SK-N-SH treated with all-trans-retinoic acid at 6 μM for 48 hours (cell line): ENCODE data around the gene MAP7D1.

ENCODE experiments used
- ATAC-seq: fragments of 200-7000 bp; cut with Tn5 transposase; 3 replicates; pipeline ENCODE4 v1.9.1; 2020; ENCODE audit warnings: mild to moderate bottlenecking, moderate library complexity
- ARNTL ChIP-seq: fragments of 450-650 bp; formaldehyde crosslinking; IDR thresholded peaks from 2 replicates; pipeline ENCODE4 v1.5.0; 2020; ENCODE audit warnings: low read depth, mild to moderate bottlenecking, moderate library complexity, borderline replicate concordance
- BACH2 ChIP-seq: fragments of 250-450 bp; sonication (Bioruptor Pico); IDR thresholded peaks from 2 replicates; pipeline ENCODE4 v1.9.0; 2021; ENCODE audit warnings: mild to moderate bottlenecking, borderline replicate concordance
- CSDC2 ChIP-seq: fragments of 250-450 bp; sonication (Bioruptor Pico); IDR thresholded peaks from 2 replicates; pipeline ENCODE4 v1.5.0; 2020; ENCODE audit warnings: mild to moderate bottlenecking, moderate library complexity
- GLIS3 ChIP-seq: fragments of 250-450 bp; sonication (Bioruptor Pico); IDR thresholded peaks from 2 replicates; pipeline ENCODE4 v1.5.0; 2020; ENCODE audit warnings: mild to moderate bottlenecking, moderate library complexity
- RARB ChIP-seq: fragments of 250-450 bp; sonication (Bioruptor Pico); IDR thresholded peaks from 2 replicates; pipeline ENCODE4 v1.8.0; 2021; ENCODE audit warnings: mild to moderate bottlenecking, moderate library complexity
- SNAI2 ChIP-seq: fragments of 250-450 bp; sonication (Bioruptor Pico); IDR thresholded peaks from 2 replicates; pipeline ENCODE4 v1.5.0; 2020; ENCODE audit warnings: mild to moderate bottlenecking, moderate library complexity
- TCF4 ChIP-seq: fragments of 250-450 bp; sonication (Bioruptor Pico); IDR thresholded peaks from 2 replicates; pipeline ENCODE4 v1.8.0; 2021; ENCODE audit warnings: mild to moderate bottlenecking, moderate library complexity, borderline replicate concordance
- TOX ChIP-seq: fragments of 250-450 bp; sonication (Bioruptor Pico); IDR thresholded peaks from 2 replicates; pipeline ENCODE4 v1.8.0; 2021; ENCODE audit warnings: mild to moderate bottlenecking, moderate library complexity, borderline replicate concordance
- ZC3H10 ChIP-seq: fragments of 250-450 bp; sonication (Bioruptor Pico); IDR thresholded peaks from 2 replicates; pipeline ENCODE4 v1.5.1; 2021; ENCODE audit warnings: mild to moderate bottlenecking, moderate library complexity
- ZFP3 ChIP-seq: fragments of 250-450 bp; sonication (Bioruptor Pico); IDR thresholded peaks from 2 replicates; pipeline ENCODE4 v1.5.0; 2020; ENCODE audit warnings: mild to moderate bottlenecking, moderate library complexity
- ZFP30 ChIP-seq: fragments of 450-650 bp; formaldehyde crosslinking; IDR thresholded peaks from 2 replicates; pipeline ENCODE4 v1.5.0; 2022; ENCODE audit warnings: mild to moderate bottlenecking, moderate library complexity
- ZNF565 ChIP-seq: fragments of 450-650 bp; formaldehyde crosslinking; conservative IDR thresholded peaks from 2 replicates; pipeline ENCODE4 v1.5.0; 2020; ENCODE audit warnings: low read depth, mild to moderate bottlenecking, moderate library complexity
- ZNF8 ChIP-seq: fragments of 450-650 bp; formaldehyde crosslinking; IDR thresholded peaks from 2 replicates; pipeline ENCODE4 v1.5.0; 2020; ENCODE audit warnings: mild to moderate bottlenecking, moderate library complexity
- TF ChIP-seq, protein P1 (sequence below): fragments of 250-450 bp; sonication (Bioruptor Pico); IDR thresholded peaks from 2 replicates; pipeline ENCODE4 v1.8.0; 2020; ENCODE audit warnings: mild to moderate bottlenecking, moderate library complexity, borderline replicate concordance
- TF ChIP-seq, protein P2 (sequence below): fragments of 250-450 bp; sonication (Bioruptor Pico); IDR thresholded peaks from 2 replicates; pipeline ENCODE4 v1.8.0; 2021; ENCODE audit warnings: low read depth, mild to moderate bottlenecking, moderate library complexity, borderline replicate concordance
- TF ChIP-seq, protein P3 (sequence below): fragments of 250-450 bp; sonication (Bioruptor Pico); IDR thresholded peaks from 2 replicates; pipeline ENCODE4 v1.5.0; 2020; ENCODE audit warnings: mild to moderate bottlenecking, moderate library complexity
- TF ChIP-seq, protein P4 (sequence below): fragments of 250-450 bp; sonication (Bioruptor Pico); IDR thresholded peaks from 2 replicates; pipeline ENCODE4 v1.5.1; 2020; ENCODE audit warnings: low read depth, mild to moderate bottlenecking, moderate library complexity
- TF ChIP-seq, protein P5 (sequence below): fragments of 250-450 bp; sonication (Bioruptor Pico); IDR thresholded peaks from 2 replicates; pipeline ENCODE4 v1.5.1; 2021; ENCODE audit warnings: mild to moderate bottlenecking, moderate library complexity

Gene MAP7D1

DNA sequence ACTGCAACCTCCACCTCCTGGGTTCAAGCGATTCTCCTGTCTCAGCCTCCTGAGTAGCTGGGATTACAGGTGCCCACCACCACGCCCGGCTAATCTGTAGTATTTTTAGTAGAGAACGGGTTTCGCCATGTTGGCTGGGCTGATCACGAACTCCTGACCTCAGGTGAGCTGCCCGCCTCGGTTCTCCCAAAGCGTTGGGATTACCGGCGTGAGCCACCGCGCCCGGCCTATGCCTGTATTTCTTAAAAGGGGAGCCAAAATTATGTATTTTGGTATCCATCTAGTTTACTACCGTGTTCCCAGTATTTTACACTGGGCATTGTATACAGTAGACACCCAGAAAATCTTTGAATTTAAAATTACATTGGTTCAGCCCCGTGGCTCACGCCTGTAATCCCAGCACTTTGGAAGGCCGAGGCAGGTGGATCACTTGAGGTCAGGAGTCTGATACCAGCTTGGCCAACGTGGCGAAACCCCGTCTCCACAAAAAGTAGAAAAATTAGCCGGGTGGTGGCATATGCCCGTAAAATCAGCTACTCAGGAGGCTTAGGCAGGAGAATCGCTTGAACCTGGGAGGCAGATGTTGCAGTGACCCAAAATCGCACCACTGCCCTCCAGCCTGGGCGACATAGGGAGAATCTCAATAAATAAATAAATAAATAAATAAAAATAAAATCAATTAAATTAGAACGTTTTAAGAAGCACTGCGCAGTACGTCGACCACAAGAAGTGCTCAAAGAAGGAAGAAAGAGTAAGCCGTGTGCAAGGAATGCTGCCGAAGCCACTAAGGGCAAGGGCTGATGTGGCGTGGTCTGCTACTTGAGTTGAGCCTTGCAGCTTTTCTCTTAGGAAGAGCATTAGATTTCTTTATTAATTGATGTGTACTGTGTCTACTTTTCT, 66.8 kb downstream of the MAP7D1 start:
- no peak for TF ChIP-seq BACH2 (CRISPR knock-in tag)
- no peak for TF ChIP-seq ZNF8
- TF ChIP-seq, protein P1, sequence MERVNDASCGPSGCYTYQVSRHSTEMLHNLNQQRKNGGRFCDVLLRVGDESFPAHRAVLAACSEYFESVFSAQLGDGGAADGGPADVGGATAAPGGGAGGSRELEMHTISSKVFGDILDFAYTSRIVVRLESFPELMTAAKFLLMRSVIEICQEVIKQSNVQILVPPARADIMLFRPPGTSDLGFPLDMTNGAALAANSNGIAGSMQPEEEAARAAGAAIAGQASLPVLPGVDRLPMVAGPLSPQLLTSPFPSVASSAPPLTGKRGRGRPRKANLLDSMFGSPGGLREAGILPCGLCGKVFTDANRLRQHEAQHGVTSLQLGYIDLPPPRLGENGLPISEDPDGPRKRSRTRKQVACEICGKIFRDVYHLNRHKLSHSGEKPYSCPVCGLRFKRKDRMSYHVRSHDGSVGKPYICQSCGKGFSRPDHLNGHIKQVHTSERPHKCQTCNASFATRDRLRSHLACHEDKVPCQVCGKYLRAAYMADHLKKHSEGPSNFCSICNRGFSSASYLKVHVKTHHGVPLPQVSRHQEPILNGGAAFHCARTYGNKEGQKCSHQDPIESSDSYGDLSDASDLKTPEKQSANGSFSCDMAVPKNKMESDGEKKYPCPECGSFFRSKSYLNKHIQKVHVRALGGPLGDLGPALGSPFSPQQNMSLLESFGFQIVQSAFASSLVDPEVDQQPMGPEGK (CRISPR knock-in tag): no peak
- TF ChIP-seq ARNTL (CRISPR knock-in tag): no peak
- TF ChIP-seq ZNF565 (CRISPR knock-in tag): no peak
- TF ChIP-seq GLIS3: no peak
- no peak for TF ChIP-seq TOX (CRISPR knock-in tag)
- TF ChIP-seq, protein P2, sequence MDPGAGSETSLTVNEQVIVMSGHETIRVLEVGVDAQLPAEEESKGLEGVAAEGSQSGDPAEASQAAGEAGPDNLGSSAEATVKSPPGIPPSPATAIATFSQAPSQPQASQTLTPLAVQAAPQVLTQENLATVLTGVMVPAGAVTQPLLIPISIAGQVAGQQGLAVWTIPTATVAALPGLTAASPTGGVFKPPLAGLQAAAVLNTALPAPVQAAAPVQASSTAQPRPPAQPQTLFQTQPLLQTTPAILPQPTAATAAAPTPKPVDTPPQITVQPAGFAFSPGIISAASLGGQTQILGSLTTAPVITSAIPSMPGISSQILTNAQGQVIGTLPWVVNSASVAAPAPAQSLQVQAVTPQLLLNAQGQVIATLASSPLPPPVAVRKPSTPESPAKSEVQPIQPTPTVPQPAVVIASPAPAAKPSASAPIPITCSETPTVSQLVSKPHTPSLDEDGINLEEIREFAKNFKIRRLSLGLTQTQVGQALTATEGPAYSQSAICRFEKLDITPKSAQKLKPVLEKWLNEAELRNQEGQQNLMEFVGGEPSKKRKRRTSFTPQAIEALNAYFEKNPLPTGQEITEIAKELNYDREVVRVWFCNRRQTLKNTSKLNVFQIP: no peak
- no peak for TF ChIP-seq ZFP30 (CRISPR knock-in tag)
- TF ChIP-seq, protein P3, sequence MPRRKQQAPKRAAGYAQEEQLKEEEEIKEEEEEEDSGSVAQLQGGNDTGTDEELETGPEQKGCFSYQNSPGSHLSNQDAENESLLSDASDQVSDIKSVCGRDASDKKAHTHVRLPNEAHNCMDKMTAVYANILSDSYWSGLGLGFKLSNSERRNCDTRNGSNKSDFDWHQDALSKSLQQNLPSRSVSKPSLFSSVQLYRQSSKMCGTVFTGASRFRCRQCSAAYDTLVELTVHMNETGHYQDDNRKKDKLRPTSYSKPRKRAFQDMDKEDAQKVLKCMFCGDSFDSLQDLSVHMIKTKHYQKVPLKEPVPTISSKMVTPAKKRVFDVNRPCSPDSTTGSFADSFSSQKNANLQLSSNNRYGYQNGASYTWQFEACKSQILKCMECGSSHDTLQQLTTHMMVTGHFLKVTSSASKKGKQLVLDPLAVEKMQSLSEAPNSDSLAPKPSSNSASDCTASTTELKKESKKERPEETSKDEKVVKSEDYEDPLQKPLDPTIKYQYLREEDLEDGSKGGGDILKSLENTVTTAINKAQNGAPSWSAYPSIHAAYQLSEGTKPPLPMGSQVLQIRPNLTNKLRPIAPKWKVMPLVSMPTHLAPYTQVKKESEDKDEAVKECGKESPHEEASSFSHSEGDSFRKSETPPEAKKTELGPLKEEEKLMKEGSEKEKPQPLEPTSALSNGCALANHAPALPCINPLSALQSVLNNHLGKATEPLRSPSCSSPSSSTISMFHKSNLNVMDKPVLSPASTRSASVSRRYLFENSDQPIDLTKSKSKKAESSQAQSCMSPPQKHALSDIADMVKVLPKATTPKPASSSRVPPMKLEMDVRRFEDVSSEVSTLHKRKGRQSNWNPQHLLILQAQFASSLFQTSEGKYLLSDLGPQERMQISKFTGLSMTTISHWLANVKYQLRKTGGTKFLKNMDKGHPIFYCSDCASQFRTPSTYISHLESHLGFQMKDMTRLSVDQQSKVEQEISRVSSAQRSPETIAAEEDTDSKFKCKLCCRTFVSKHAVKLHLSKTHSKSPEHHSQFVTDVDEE (CRISPR knock-in tag): no peak
- TF ChIP-seq ZFP3 (CRISPR knock-in tag): no peak
- TF ChIP-seq, protein P4, sequence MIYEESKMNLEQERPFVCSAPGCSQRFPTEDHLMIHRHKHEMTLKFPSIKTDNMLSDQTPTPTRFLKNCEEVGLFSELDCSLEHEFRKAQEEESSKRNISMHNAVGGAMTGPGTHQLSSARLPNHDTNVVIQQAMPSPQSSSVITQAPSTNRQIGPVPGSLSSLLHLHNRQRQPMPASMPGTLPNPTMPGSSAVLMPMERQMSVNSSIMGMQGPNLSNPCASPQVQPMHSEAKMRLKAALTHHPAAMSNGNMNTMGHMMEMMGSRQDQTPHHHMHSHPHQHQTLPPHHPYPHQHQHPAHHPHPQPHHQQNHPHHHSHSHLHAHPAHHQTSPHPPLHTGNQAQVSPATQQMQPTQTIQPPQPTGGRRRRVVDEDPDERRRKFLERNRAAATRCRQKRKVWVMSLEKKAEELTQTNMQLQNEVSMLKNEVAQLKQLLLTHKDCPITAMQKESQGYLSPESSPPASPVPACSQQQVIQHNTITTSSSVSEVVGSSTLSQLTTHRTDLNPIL (CRISPR knock-in tag): no peak
- TF ChIP-seq TCF4 (CRISPR knock-in tag): no peak
- no peak for TF ChIP-seq RARB
- TF ChIP-seq, protein P5, sequence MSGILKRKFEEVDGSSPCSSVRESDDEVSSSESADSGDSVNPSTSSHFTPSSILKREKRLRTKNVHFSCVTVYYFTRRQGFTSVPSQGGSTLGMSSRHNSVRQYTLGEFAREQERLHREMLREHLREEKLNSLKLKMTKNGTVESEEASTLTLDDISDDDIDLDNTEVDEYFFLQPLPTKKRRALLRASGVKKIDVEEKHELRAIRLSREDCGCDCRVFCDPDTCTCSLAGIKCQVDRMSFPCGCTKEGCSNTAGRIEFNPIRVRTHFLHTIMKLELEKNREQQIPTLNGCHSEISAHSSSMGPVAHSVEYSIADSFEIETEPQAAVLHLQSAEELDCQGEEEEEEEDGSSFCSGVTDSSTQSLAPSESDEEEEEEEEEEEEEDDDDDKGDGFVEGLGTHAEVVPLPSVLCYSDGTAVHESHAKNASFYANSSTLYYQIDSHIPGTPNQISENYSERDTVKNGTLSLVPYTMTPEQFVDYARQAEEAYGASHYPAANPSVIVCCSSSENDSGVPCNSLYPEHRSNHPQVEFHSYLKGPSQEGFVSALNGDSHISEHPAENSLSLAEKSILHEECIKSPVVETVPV (CRISPR knock-in tag): no peak
- no peak for TF ChIP-seq SNAI2 (CRISPR knock-in tag)
- TF ChIP-seq ZC3H10 (CRISPR knock-in tag): no peak
- no peak for ATAC-seq

DNA sequence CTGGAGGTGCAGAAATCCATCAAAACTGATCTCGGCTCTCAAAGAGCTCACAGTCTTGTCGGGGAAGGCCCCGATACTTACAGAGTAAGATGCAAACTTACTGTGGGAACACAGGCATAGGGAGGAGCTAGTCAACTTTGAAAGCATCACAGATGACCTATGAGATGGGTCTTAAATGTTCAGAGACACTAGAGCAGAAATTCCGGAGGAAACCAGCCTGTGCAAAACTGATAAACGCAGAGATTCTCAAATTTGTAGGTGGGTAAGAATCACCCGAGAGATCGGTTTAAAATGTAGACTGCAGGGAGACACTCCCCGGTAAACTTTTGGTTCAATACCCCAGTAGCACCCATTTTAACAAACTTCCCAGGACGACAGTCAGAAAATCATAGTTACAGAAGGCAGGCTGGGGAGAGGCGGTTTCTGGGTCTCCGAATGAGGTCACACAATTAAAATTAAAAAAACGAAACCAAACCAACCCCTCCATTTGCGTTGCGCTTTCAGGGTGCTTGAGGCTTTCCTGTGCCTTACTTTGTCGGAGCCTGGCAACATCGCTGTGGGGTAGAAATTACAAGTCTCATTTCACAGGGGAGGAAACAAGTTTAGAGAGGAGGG, 67.5 kb downstream of the MAP7D1 start:
- TF ChIP-seq ZFP3 (CRISPR knock-in tag): no peak
- TF ChIP-seq, protein P1 (CRISPR knock-in tag): no peak
- no peak for TF ChIP-seq CSDC2 (CRISPR knock-in tag)
- TF ChIP-seq, protein P4 (CRISPR knock-in tag): 0 out of 2 replicates have a peak, but pooled peaks have one; percentile 10
- TF ChIP-seq, all 23 proteins: peak for 1
- peak; percentile 46 for ATAC-seq
